Fibroblast of skin of right quadriceps (primary cell): Measurements from ENCODE around the gene SLC6A16.
A peak's percentile ranks its signal among the peaks of the same experiment; 100 is the strongest.
"Not testable (repeated sequence)": the region's sequence is repeated elsewhere in the genome, so short reads cannot be mapped to it uniquely, and the experiment has no call there.

Source experiments
- DNase-seq: peaks from one replicate; pipeline ENCODE4 v3.0.0-alpha.2; 2013

Gene SLC6A16

DNA sequence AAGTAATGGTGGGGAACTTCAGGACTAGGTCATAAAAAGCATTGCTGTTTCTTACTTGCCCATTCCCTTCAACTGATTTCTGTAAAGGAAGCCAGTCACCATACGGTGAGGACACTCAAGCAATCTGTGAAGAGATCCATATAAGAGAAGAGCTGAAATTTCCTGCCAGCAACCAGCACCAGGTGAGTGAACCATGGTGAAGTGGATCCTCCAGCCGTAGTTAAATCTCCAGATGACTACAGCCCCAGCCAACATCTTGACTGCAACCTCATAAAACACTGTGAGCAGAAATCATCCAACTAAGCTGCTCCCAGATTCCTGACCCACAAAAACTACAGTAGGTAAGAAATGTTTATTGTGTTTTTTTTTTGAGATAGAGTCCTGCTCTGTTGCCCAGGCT lies 3.8 kb upstream of the SLC6A16 start:
- no peak for DNase-seq

DNA sequence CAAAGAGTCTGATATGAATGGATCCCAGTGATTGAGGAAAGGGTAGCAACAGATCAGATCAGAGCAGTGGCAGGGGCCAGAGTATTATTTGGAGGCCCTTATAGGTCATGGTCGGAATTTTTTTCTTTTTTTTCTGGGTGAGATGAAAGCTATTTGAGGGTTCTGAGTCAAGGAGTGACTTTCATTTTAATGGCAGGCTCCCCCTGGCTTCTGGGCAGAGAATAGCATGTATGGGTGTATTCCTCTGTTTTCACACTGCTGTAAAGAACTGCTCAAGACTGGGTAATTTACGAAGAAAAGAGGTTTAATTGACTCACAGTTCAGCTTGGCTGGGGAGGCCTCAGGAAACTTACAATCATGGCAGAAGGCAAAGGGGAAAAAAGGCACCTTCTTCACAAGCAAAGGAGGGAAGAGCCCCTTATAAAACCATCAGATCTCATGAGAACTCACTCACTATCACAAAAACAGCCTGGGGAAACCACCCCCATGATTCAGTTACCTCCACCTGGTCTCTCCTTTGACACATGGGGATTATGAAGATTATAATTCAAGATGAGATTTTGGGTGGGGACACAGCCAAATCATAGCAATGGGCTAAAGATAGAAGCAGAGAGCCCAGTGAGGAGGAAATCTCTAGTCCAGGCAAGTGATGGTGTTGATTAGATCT lies 3.0 kb upstream of the SLC6A16 start:
- peak; percentile 24 for DNase-seq

DNA sequence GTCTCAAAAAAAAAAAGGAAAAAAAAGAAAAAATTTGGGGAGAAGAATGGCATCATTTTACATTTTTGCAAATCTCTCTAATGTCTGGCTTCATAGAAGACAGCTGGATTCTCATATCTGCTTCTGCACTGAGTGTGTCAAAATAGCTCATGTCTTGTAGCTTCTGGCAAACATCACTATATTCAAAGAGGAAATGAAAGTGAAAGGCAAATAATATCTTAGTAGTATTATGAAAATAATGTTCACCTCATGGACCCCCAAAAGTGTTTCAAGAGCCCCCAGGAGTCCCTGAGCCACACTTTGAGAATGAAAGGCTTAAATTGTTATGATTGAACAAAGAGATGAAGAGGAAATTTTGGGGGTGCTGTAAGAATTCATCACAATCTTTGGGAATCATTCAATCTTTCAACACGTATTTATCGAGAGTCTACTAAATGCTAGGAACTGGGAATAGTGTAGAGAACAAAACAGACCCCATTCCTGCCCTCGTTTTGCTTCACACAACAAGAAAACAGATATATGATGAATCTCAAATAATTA lies 1.2 kb upstream of the SLC6A16 start:
- no peak for DNase-seq

DNA sequence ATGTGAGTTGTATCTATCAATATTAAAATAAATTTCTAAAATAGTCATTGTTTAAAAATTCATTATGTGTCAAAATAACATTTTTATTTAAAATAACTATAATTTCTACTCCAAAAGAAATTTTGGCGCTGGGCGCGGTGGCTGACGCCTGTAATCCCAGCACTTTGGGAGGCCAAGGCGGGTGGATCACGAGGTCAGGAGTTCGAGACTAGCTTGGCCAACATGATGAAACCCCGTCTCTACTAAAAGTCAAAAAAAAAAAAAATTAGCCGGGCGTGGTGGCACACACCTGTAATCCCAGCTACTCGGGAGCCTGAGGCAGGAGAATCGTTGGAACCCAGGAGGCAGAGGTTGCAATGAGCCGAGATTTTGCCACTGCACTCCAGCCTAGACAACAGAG lies 765 bp upstream of the SLC6A16 start:
- DNase-seq: not testable (repeated sequence)

DNA sequence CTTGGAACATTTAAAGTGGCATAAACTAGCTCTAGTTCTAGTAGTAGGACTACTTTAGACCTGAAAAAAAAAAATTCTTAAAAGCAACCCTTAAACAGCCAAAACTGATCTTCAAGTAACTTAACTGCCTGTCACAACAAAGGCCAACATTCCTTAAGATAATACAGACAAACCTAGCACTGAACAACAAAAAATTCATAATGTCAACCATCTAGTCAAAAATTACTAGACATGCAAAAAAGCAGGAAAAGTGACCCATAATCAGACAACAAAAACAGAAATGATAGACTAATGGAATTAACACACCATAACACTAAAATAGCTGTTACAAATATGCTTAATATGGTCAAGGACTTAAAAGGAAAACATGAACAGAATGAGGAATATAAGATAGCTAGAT lies 6.7 kb downstream of the SLC6A16 start:
- DNase-seq: no peak

DNA sequence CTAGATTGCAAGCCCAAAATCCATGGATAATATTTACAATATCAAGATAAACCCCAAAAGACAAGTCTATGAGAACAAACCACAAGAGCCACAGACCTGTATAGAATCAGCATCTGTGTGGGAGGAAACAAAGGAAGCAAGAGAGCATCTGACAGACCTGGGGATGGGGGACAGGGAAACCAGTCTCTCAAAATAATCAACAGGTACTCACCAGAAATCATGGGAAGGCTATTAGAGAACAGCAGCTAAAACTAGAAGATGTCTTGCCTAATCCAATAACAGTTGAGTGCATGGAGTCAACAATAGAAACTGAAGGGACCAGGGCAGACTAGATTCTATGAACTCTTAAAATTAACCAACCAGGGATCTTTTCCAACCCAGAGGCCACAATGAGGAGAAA lies 8.7 kb downstream of the SLC6A16 start:
- no peak for DNase-seq

DNA sequence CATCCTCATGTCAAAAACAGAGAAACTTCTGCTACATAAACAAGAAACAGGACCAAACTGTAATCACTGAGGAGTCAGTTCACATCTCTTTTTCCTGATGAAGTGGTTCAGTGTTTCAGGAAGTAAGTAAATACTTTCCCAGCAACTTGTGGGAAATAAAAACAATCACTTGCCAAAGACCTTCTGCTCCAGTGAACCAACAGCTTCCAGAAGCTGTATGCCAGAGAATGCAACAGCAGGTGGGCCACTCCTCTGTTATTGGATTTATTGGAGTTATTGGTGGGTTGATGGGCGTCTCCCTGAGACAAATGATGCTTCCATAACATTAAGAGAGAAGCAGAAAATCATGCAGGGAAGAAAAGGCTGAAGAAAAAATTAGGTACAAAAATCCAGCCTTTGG lies 9.9 kb downstream of the SLC6A16 start:
- no peak for DNase-seq

DNA sequence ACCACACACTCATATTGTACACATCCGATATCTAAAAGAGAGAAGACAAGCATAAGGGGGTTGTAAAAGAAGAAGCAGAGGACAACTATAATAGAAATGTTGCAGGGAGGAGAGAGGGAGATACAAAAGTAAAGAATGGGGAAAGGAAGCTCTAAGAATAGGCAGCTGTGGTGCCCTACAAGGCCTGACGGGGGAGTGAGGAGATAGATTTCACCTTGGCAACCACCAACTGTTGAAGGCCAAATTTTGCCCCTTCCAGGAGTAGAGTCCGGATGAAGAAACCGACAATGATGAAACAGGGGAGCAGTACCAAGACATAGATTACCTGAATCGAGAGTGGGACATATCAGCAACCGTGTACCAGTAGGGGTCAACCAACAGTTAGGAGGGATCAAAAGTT lies 15.9 kb downstream of the SLC6A16 start:
- no peak for DNase-seq

DNA sequence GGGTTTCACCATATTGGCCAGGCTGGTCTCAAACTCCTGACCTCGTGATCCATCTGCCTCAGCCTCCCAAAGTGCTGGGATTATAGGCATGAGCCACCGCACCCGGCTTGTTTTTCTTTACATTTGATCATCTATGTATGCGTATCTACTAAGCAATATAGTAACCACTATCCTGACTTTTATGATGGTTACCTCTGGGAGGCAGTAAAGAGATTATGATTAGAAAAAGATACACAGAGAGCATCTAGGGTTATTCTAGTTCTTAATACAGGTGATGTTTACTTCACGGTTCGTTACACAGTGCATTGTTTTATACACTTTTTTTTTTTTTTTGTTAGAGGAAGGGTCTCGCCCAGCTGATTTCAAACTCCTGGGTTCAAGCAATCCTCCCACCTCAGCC lies 18.3 kb downstream of the SLC6A16 start:
- DNase-seq: not testable (repeated sequence)

DNA sequence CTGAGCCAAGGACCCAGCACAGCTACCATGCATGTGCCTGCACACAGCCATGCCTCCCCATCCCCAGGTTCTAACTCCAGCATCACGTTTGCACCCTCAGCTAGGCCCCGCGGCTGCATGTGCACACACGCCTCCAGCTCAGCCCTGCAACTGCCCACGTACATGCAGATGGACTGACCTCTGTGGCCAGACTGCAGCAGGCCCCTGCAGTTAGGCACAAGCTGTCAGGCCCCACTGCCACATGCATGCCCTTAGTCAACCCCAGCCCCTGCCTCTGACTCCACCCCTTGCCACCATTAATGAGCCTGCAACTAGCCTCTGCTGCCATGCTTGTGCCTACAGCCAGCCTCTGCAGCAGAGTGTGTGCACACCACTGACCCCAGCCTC lies 23.1 kb downstream of the SLC6A16 start:
- DNase-seq: no peak

DNA sequence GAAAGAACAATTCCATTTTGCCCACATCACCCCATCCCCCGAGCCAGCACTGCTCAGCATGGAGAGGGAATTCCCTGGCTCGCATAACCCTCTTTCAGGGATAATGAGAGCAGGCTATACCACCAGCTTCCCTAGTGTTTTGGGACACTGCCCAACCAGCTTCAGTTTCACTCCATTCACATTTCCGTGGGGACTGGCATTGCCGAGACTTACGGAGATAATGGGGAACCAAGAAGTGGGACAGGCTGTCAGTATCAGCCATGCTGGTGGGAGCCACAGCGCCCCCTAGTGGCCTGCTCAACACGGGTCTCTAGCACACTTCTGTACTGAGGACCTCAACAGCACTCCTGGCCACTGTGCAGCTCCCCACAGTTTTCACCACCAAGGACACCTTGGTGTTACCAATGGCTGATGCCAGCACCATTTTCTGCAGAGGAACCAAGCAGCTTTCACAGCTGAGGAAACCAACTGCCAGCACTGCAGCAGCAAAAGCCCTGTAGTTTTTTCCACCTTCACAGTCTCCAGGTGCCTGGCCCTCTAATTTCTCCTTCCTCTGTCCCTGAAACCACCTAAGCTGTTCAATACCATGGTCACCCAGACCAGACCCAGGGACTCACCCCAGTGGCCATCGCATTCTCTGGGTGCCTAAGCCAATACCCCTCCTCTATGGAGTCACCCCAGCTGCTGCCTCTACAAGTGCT lies 23.7 kb downstream of the SLC6A16 start:
- DNase-seq: peak; percentile 32

DNA sequence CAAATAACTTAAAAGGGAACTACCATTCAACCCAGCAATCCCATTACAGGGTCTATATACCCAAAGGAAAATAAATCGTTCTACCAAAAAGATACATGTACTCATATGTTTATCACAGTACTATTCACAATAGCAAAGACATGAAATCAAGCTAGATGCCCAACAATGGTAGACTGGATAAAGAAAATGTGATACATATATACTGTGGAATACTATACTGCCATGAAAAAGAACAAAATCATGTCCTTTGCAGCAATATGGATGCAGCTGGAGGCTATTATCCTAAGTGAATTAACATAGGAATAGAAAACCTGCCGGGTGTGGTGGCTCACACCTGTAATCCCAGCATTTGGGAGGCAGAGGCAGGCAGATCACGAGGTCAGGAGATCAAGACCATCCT lies 26.3 kb downstream of the SLC6A16 start:
- DNase-seq: not testable (repeated sequence)

DNA sequence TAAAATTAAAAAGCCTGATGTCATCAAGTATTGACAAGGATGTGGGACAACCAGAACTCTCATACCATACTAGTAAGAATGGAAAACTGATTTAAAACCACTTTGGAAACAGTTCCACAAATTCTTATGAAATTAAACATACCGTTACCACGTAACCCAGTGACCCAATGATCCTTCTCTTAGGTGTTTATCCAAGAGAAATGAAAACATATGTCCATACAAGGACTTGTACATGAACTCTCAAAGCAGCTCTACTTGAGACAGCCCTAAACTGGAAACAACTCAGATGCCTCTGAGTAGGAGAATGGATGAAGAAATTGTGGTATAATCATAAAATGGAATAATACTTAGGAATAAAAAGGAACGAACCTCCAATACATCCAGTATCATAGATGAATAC lies 27.6 kb downstream of the SLC6A16 start:
- peak; percentile 21 for DNase-seq

DNA sequence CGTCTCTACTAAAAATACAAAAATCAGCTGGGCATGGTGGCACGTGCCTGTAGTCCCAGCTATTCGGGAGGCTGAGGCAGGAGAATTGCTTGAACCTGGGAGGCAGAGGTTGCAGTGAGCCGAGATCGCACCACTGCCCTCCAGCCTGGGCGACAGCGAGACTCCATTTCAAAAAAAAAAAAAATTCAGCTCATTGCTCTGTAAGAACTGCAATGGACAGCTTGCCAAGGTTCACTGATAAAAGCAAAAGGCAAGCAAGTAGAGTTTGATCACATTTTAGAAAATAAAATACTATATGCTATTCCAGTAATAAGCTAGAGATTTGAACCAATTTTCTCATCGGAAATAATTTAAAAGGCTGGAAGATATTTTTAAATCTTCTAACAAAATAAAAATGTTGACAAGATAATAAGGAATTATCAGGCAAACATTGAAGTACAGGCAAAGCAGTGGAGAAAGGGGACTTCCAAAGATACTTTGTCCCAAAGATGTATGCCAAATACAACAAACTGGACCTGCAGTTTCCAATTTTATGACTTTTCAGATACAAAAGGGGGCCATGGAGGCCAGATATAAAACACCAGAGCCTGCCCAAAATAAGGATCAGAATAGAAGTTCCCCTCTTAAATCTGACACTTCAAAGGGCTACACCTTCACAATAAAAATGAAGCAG lies 29.6 kb downstream of the SLC6A16 start:
- no peak for DNase-seq

DNA sequence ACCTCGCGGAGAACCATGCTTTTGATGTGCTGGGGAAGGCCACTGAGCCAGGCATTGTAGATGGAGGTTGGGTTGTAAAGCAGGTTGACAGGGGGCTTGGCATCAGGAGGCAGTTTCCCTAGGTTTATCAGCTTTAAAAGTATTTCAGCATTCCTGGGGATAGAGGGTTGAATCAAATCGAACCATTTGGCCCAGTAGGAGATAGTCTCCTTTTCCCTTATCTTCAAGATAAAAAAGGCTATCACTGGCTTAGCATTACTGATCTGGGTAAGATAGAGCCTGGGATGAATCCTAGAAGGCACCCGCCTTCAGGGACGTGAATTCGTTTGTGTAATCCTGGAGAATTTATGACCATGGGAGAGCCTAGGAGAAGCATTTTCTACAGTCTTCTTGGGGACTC lies 30.6 kb downstream of the SLC6A16 start:
- no peak for DNase-seq

DNA sequence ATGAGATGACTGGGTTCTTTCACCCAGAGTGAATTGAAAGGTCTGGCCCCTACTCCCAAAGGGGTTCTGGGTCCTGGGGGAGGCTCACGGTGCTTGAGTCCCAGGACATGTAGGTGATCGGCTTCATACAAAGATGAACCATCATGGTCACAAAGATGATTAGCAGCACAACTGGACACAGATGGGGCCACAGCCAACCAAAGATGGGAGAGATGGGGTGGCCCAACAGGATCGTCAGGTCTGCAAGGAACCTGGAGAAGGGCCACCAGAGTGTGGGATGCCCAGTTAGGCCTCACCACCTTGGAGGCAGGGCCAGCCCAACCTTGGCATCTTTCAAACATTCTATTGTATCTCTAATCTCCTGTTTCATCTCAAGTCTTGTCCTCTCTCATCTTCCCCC lies 34.5 kb downstream of the SLC6A16 start:
- DNase-seq: no peak

DNA sequence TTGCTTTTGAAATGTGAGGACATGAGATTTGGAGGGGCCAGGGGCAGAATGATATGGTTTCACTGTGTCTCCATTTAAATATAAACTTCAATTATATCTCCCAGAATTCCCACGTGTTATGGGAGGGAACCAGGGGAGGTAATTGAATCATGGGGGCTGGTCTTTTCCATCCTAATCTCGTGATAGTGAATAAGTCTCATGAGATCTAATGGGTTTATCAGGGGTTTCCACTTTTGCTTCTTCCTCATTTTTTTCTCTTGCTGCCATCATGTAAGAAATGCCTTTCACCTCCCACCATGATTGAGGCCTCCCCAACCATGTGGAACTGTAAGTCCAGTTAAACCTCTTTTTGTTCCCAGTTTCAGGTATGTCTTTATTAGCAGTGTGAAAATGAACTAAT lies 35.7 kb downstream of the SLC6A16 start:
- DNase-seq: not testable (repeated sequence)

DNA sequence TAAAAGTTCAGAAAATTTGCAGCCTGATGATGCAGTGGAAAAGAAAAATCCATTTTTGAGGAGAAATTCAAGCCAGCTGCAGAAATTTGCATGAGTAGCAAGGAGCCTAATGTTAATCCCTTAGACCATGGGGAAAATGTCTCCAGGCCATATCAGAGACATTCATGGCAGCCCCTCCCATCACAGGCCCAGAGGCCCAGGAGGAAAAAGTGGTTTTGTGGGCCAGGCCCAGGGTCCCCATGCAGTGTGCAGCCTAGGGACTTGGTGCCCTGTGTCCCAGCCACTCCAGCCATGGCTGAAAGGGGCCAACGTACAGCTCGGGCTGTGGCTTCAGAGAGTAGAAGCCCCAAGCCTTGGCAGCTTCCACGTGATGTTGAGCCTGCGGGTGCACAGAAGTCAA lies 36.8 kb downstream of the SLC6A16 start:
- not testable (repeated sequence) for DNase-seq

DNA sequence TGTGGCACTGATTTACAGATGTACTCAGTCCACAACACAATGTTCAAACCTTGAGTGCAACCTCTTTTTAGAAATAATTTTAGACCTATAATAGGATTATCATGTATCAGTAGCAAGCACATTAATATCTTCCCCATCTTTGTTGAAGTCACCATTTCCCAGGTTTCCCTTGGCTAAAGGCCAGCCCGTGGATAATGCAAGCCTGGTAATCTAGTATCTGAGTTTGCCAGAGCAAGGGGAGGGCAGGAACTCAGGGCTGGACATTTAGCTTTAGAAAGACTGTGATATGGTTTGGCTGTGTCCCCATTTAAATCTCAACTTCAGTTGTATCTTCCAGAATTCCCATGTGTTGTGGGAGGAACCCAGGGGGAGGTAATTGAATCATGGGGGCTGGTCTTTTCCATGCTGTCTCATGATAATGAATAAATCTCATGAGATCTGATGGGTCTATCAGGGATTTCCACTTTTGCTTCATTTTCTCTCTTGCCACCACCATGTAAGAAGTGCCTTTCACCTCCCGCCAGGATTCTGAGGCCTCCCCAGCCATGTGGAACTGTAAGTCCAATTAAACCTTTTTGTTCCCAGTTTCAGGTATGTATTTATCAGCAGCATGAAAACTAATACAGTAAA lies 37.7 kb downstream of the SLC6A16 start:
- no peak for DNase-seq

DNA sequence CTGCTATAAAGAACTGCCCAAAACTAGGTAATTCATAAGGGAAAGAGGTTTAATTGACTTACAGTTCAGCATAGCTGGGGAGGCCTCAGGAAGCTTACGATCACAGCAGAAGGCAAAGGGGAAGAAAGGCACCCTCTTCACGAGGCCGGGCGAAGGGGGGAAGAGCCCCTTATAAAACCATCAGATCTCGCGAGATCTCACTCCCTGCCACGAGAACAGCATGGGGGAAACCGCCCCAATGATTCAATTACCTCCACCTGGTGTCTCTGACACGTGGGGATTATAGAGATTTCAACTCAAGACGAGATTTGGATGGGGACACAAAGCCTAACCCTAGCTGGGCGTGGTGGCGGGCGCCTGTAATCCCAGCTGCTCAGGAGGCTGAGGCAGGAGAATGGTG lies 42.8 kb downstream of the SLC6A16 start:
- no peak for DNase-seq

DNA sequence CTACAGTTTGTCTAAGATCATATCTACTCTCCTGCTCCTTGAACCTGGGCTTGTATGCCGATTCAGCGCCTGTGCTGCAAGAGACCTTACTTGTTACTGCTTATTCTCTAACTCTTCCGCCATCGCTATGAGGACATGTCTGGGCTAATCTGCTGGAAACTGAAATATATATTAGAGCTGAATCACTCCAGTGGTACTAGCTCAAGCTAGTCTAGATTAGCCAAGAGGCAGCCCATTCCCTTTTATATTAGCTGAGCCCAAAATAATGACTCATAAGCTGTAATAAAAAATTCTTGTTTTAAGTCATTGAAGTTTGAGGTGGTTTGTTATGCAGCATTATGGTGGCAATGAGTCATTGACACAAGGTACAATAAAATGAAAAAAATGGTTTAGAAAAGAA lies 52.8 kb downstream of the SLC6A16 start:
- DNase-seq: peak; percentile 64

DNA sequence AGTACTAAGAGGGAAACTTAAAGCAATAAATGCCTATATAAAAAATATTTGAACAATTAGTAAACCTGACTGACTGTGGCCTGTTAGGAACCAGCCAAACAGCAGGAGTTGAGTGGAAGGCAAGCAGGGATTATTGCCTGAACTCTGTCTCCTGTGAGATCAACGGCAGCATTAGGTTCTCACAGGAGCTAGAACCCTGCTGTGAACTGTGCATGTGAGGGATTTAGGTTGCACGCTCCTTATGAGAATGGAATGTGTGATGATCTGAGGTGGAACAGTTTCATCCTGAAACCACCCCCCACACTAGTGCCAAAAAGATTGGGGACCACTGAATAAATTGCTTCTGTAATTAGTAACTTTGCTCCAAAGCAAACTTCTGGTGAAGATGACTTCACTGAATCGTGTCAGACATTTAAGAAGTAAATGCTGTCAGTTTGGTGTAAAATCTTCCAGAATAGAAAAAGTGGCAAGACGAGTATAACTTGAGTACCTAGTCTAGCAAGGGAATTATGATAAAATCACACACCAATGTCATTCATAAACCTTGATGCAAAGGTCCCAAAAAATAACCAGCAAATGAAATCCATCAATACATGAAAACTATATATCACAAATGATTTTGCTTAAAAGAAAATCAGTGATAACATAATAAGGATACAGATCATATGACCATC lies 53.8 kb downstream of the SLC6A16 start:
- DNase-seq: no peak

DNA sequence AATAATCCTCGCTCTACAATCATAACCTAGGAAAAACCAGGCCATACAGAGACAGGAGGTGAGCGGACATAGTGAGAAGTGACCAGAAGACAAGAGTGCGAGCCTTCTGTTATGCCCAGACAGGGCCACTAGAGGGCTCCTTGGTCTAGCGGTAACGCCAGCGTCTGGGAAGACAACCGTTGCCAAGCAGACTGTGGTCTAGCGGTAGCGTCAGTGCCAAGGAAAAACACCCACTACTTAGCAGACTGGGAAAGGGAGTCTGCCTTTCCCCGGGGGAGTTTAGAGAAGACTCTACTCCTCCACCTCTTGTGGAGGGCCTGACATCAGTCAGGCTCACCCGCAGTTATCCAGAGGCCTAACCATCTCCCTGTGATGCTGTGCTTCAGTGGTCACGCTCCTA lies 58.6 kb downstream of the SLC6A16 start:
- DNase-seq: peak; percentile 47
